Chondrocyte (in vitro differentiated cells): ENCODE measurements around the gene ANKH. TPM values are rescaled to one million over a fixed set of nuclear protein-coding genes. Genes with fewer than 3 reads are reported as not detected.

Experiments used
- DNase-seq: peaks from one replicate; pipeline ENCODE4 v3.0.0; 2021; ENCODE audit warnings: mixed read lengths, low spot score
- H3K27ac Mint-ChIP-seq: one replicate; pipeline ENCODE4 v1.8.0; 2021; ENCODE audit warnings: mild to moderate bottlenecking, moderate library complexity, mixed read lengths; ENCODE audit not compliant: unreplicated experiment
- H3K27me3 Mint-ChIP-seq: 2 replicates; pipeline ENCODE4 v1.8.0; 2021; ENCODE audit warnings: low read depth, mixed read lengths
- H3K36me3 Mint-ChIP-seq: 2 replicates; pipeline ENCODE4 v1.8.0; 2021; ENCODE audit warnings: low read depth, mixed read lengths
- H3K4me1 Mint-ChIP-seq: 2 replicates; pipeline ENCODE4 v1.8.0; 2021; ENCODE audit warnings: low read depth, mild to moderate bottlenecking, mixed read lengths
- H3K4me3 Mint-ChIP-seq: one replicate; pipeline ENCODE4 v1.8.0; 2021; ENCODE audit warnings: mild to moderate bottlenecking, moderate library complexity, mixed read lengths; ENCODE audit not compliant: unreplicated experiment
- H3K9me3 Mint-ChIP-seq: 2 replicates; pipeline ENCODE4 v1.8.0; 2021; ENCODE audit warnings: low read depth, mixed read lengths
- CTCF ChIP-seq: fragments of 200-600 bp; sonication (generic); IDR thresholded peaks from 2 replicates; pipeline ENCODE4 v1.5.0; 2021; ENCODE audit warnings: antibody characterized with exemption, mild to moderate bottlenecking, moderate library complexity
- total RNA-seq: library from RNA; stranded (reverse); gene quantifications from 3 replicates; pipeline ENCODE4 v1.2.1, GENCODE V29; 2021

The ANKH gene
- total RNA-seq, 1 donor from 2014 or later = 114 TPM

- Mint-ChIP-seq H3K27ac (no peak overlapping the region), H3K36me3 (no peaks in the 10 kb centered on the region), H3K27me3 (peaks cover 1% of the 10 kb centered on the region), H3K9me3 (no peaks in the 10 kb centered on the region), H3K4me1 (peaks cover 34% of the 10 kb centered on the region), H3K4me3 (no peak overlapping the region)
- TF ChIP-seq CTCF = no peak
- no peak for DNase-seq
Observed at GRCh38 chr5:14884062-14884612, 12.6 kb upstream of the ANKH start.

GRCh38 chr5:14882658-14883580, 11.3 kb upstream of the ANKH start:
- TF ChIP-seq CTCF = no peak
- DNase-seq = no peak
- no peaks in the 10 kb centered on the region for H3K36me3 Mint-ChIP-seq
- H3K4me3 Mint-ChIP-seq = no peak overlapping the region
- H3K27ac Mint-ChIP-seq = peak overlapping the region; percentile 29
- no peaks in the 10 kb centered on the region for H3K9me3 Mint-ChIP-seq
- H3K27me3 Mint-ChIP-seq = peaks cover 1% of the 10 kb centered on the region
- H3K4me1 Mint-ChIP-seq = peaks cover 34% of the 10 kb centered on the region

GRCh38 chr5:14881826-14882225, 10.2 kb upstream of the ANKH start:
- DNase-seq = no peak
- H3K27ac Mint-ChIP-seq = no peak overlapping the region
- no peak overlapping the region for H3K4me3 Mint-ChIP-seq
- TF ChIP-seq CTCF = no peak
- peaks cover 1% of the 10 kb centered on the region for H3K27me3 Mint-ChIP-seq
- no peaks in the 10 kb centered on the region for H3K36me3 Mint-ChIP-seq
- H3K4me1 Mint-ChIP-seq = peaks cover 32% of the 10 kb centered on the region
- H3K9me3 Mint-ChIP-seq = no peaks in the 10 kb centered on the region

GRCh38 chr5:14880688-14881087, 9.1 kb upstream of the ANKH start:
- Mint-ChIP-seq H3K4me3 (no peak overlapping the region), H3K4me1 (peaks cover 32% of the 10 kb centered on the region), H3K27me3 (peaks cover 1% of the 10 kb centered on the region), H3K27ac (no peak overlapping the region), H3K36me3 (no peaks in the 10 kb centered on the region), H3K9me3 (no peaks in the 10 kb centered on the region)
- no peak for TF ChIP-seq CTCF
- no peak for DNase-seq

- H3K27ac Mint-ChIP-seq = peak overlapping the region; percentile 50
- H3K27me3 Mint-ChIP-seq = no peaks in the 10 kb centered on the region
- no peak for DNase-seq
- no peak overlapping the region for H3K4me3 Mint-ChIP-seq
- peaks cover 32% of the 10 kb centered on the region for H3K4me1 Mint-ChIP-seq
- TF ChIP-seq CTCF = no peak
- no peaks in the 10 kb centered on the region for H3K9me3 Mint-ChIP-seq
- no peaks in the 10 kb centered on the region for H3K36me3 Mint-ChIP-seq
Observed at GRCh38 chr5:14879937-14880589, 8.5 kb upstream of the ANKH start.
